ENCODE data around the gene MLLT10.

DNA sequence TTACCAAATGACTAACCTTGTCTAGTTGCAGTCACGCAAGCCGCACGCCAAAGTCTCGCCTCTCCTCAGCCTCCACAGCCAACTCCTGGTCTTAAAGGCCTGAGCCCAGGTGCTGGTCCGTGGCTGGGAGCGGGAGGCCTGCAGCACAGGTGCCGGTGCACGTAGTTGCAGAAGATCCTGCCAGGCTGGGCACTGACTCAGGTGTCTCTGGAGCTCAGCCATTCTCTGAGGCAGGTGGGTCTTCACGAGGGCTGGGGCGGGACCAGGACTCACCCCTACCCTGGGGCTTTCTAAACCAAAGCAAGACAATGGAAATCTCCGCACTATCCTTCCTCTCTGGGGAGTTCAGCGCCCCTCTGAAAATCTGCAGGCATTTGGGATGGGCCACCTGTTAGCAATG lies 216.4 kb downstream of the MLLT10 start:
- TF ChIP-seq GATA2 (IDR thresholded peaks at IDR 0.05; ENCODE audit: low read depth, low read length): no peak
- TF ChIP-seq GATA3 (IDR thresholded peaks at IDR 0.05; ENCODE audit: low read depth, low read length): no peak

Measured in SH-SY5Y (cell line).